NCI-H1694 (cell line): ENCODE measurements around the gene RAET1G.
"Not testable (repeated sequence)": the region's sequence is repeated elsewhere in the genome, so short reads cannot be mapped to it uniquely, and the experiment has no call there.

Experiments
- DNase-seq: peaks from one replicate; lab custom pipeline; 2025; lab: John Stamatoyannopoulos, UW

RAET1G gene

DNA sequence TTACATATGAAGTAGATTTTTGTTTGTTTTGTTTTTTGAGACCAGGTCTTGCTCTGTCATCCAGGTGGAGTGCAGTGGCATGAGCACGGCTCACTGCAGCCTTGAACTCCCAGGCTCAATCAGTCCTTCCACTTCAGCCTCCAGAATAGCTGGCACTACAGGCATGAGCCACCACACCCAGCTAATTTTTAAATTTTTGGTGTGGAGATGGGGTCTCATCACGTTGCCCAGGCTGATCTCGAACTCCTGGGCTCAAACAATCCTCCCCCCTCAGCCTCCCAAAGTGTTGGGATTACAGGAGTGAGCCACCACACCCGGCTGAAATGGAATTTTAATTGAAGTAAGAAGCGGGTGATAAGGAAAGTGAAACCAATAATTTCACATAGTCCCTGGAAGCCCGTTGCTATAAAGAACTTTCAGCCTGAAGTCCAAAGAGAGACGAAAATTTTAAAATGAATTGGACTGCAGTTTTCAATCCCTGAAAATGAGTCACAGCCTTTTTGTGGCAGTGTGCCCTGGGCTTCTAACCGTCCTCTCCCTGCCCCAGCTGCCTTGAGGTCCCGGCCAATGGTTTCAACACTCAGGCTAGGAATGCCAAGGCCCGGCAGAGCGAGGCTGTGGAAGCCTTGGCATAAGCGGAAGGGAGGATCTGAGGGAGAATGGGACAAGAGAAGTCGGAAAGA lies 25.8 kb downstream of the RAET1G start:
- DNase-seq, result no peak

DNA sequence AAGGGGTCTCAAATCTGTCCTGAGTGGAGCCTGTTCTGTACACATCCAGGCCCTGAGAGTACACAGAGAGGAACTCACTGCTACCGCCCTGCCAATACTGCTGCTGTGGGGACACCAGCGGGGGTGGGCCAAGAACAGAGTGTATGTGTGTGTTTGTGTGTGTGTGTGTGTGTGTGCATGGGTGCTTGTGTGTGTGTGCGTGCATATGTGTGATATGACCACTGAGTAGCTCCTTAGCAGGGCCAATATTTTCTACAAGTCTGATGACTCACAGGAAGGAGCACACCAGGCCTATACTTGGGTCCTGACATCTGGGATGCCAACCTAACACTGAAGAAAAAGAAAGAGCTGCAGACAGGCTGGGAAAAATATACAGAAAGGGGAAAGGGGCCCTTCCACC lies 26.4 kb downstream of the RAET1G start:
- no peak for DNase-seq

DNA sequence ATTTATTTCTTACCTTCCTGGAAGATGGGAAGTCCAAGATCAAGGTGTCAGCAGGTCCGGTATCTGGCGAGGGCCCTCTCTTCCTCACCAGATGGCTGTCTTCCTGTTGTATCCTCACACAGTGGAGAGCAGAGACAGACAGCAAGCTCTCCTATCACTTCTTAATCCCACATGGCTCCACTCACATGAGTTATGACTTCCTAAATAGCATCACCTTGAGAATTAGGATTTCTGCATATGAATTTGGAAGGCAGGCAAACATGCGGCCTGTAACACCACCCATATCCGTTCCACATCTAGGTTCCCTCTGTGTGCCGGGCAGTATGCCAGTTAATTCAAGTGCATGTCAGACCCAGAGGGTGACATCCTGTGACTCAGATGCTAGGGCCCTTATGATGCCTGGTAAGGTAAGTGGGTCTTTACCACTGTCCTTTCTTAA lies 27.1 kb downstream of the RAET1G start:
- no peak for DNase-seq

DNA sequence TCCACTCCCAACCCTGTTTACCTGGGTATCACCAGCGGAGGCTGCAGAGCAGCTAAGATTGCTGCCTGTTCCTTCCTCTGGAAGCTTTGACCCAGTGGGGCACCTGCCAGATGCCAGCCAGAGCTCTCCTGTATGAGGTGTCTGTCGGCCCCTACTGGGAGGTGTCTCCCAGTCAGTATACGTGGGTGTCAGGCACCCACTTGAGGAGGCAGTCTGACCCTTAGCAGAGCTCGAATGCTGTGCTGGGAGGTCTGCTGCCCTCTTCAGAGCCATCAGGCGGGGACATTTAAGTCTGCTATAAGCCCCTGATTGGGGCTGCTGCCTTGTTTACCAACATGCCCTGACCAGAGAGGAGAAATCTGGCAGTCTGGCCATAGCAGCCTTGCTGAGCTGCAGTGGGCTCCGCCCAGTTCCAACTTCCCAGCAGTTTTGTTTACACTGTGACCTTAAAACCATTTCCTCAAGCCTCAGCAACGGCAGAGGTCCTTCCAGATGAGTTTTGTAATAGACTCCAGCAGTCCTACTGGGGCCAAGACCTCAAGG lies 27.8 kb downstream of the RAET1G start:
- DNase-seq, result no peak

DNA sequence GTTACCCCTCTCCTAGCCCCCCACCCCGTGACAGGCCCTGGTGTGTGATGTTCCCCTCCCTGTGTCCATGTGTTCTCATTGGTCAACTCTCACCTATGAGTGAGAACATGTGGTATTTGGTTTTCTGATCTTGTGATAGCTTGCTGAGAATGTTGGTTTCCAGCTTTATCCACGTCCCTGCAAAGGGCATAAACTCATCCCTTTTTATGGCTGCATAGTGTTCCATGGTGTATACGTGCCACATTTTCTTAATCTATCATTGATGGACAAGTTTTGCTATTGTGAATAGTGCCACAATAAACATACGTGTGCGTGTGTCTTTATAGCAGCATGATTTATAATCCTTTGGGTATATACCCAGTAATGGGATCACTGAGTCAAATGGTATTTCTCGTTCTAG lies 31.1 kb downstream of the RAET1G start:
- not testable (repeated sequence) for DNase-seq

DNA sequence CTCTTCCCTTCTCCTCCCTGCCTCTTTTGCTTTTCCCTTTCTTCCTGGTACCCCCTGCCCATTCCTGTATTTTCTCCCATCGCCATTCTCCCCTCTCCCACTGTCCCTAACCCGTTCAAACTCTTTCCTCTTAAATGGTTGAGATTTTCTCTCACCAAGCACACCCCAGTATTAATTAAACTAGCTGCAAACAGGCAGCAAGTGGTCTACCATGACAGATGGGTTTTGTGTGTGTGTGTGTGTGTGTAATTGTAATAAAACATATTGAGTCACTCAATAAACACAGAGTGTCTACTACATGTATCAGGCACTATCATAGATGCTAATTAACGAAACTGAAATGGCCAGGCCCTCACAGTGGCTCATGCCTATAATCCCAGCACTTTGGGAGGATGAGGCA lies 31.7 kb downstream of the RAET1G start:
- no peak for DNase-seq

DNA sequence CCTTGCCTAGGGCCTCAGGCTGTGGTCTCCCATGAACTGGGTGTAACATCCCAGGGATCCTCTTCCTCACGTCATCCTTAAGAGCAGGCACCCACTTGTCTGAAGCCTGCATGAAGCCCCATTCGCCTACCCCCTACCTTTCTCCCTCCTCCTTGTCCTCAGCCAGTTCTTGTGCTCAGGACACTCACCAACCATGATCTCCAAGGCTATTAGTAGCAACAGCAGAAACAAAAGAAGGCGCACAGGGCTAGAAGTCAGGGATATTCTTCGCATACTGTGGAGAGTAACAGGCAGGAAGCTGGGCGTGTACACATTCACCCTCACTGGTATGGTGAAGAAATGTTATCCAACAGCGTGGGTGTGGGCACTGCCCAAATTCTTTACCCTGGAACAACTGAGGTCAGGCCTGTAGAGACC lies 32.3 kb downstream of the RAET1G start:
- DNase-seq, result no peak

DNA sequence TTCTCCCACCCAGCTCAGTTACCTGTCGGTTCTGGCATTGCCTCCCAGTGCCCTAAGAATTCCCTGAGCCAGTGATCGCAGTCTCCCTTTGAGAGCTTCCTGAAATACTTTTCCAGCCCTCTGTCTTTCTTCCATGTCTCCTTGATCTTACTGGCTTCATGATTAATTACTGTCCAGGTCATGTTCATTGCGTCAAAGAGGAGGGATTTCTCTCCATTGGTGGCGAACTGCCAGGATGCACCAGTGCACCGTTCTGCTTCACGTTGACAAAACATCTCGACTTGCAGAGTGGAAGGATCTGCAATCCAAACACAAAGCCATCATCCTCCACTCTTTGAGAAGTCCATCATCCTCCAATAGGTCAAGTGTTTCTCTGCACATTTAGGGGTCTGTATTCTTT lies 33.6 kb downstream of the RAET1G start:
- DNase-seq, result no peak

DNA sequence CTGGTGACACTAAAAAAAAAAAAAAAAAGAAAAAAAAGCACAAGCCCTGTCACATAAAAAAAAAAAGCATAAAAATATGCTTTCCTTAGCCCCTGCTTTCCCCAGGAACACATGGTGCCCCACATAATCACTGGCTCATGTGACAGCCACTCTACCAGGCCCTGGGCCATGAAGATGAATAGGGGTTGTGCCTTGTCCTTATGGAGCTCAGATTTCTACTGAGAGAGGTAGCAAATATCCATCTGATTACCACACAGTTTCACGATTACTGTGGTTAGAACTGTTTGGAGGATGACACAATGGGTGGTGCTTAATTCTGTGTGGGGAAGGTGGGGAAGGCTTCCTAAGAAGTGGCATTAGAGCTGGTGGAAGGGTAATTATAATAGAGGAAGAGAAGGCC lies 34.3 kb downstream of the RAET1G start:
- DNase-seq, result no peak

DNA sequence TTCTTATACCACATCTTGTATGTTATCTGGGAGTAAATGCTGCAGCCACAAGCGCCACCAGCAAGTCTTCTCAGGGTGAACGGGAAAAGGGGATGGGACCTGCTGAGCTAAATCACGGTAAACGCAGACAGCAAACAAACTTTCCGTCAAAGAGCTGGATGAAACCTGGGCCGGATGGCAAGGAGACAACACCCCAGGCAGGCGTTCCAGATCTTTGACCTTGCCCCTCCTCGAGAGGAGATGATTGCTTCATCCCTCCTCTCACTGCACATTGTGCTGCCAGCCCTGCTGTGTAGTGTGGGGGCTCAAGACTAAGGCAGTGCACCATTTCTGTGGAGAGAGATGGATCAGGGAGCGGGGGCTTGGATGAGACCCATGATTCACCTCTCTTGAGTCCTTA lies 34.8 kb downstream of the RAET1G start:
- DNase-seq, result no peak

DNA sequence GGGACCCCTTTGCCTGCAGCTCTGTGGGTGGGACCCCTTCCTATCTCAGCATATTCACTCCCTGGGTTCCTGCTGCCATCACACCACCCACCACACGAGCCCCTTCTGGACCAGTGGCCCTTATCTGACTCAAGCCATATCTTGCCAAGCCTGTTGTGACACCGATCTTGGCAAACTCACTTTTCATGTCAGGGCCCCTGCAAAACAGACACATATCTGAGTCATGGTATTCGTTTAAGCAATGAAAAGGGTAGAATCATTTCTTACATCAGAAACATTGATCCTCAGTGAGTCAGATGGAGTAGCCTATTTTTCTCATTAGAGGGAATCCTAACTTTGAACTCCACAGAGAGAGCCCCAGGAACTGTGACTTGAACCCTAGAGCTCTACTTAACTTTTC lies 35.6 kb downstream of the RAET1G start:
- DNase-seq, result no peak

DNA sequence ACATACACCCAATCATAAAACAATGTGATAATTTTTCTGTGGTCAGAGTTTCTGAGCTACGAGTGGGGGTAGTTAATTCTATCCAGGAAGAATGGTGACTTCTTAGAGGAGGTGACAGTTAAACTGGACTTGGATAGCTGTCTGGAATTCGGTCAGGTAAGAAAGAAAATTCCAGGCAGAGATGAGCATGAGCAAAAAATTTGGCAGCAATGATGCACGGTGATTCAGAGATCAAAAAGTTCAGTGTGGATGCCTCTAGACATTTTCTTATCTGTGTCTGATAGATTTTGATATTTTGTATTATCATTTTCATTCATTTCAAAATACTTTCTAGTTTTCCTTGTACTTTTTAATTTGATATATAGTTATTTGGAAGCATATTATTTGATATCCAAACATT lies 37.0 kb downstream of the RAET1G start:
- no peak for DNase-seq

DNA sequence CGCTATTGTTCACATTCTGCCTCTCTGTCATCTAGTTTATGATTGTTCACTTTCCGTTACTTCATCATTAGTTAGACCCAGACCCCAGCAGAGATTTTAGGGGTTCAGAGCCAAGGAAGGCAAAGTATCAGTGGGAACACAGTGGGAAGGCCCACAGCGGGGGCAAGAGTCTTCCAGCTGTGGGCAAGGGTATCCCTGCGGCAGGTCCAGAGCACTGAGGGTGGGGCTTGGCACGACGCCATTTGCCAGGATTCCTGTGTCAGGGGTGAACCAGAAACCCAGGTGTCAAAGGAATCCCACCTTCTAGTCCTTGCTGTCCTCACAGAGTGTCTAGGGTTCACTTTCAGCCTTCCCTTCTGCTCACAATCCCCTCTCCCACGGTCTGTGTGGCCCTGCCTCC lies 38.3 kb downstream of the RAET1G start:
- no peak for DNase-seq

DNA sequence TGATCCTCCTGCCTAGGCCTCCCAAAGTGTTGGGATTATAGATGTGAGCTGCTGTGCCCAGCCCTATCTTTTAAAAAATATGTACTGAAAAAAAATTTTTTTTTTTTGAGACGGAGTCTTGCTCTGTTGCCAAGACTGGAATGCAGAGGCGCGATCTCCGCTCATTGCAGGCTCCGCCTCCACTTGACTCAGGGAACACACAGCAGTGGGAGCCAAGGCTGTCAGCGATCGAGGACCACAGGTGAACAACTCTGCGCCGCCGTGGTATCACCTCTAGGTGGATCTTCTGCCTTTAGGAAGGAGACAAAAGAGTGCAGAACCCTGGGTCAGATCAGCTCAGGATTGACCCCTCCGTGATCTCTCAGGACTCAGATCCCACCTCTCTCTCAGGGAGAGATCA lies 38.7 kb downstream of the RAET1G start:
- DNase-seq, result no peak

DNA sequence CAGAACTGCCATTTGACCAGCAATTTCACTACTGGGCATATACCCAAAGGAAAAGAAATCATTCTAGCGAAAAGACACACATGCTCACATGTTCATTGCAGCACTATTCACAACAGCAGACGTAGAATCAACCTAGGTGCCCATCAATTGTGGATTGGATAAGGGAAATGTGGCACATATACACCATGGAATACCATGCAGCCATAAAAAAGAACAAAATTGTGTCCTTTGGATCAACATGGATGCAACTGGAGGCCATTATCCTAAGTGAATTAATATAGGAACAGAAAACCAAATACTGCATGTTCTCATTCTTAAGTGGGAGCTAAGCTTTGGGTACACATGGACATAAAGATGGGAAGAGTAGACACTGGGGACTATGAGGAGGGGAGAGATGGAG lies 41.1 kb downstream of the RAET1G start:
- DNase-seq, result no peak

DNA sequence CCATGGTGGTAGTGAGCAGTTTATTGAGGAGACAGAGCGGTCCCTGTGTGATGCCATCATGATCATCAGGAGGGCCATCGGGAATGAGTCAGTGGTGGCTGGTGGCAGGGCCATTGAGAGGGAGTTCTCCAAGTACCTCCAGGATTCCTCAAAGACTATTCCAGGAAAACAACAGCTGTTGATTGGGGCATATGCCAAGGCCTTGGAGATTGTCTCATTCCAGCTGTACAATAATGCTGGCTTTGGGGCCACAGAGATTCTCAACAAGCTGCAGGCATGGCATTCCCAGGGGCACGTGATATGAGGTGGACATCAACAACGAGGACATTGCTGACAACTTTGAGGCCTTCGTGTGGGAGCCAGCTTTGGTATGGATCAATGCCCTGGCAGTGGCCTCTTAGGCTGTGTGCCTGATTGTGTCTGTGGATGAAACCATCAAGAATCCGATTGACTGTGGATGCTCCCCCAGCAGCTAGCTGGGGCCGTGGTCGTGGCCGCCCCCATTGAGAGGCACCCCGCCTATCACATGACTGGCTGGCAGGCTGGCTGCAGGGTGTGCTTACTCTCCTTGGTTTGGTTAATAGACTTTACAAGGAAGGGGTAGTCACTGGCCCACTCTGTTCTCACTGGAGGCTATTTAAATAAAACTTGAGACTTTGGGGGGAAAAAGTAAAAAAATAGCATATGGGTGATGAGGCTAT lies 41.7 kb downstream of the RAET1G start:
- DNase-seq, result no peak

DNA sequence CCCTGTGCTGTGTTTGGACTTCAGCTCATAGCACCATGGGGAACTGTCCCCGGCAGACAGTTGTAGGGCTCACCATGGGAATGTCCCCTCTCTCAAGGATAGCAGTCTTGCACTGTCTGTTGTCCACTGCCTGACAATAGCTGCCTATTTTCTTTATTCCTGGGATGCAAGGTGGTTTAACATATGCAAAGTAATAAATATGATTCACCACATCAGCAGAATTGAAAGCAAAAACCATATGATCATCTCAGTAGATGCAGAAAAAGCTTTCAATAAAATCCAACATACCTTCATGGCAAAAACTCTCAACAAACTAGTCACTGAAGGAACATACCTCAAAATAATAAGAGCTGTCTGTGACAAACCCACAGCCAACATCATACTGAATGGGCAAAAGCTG lies 45.3 kb downstream of the RAET1G start:
- no peak for DNase-seq

DNA sequence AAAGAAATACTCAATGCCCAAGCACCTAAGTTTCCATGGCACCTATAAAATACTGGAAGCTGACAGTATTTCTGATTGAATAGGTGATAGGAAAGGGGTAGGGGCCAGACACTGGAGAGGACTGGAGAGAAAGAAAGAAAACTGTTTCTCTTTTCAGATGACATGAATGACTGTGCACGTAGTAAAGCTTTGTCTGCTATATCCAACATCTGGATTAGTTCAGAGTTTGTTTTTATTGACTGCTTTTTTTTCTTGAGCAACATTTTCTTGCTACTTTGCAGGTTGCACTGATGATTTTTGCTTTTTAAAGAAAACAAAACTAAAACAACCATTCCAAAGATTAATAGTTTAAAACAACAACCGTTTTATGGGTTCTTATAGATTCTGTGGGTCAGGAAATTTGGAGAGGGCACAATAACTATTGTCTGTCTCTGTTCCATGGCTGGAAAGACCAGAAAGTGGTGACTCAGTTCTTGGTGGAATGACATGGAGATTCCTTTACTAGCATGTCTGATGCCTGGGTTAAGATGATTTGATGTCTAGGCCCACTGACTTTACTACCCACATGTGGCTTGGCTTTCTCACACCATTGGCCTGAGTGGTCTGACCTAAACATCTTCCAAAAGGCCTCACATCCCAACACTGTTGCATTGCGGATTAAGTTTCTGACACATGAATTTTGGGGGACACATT lies 46.5 kb downstream of the RAET1G start:
- DNase-seq, result no peak

DNA sequence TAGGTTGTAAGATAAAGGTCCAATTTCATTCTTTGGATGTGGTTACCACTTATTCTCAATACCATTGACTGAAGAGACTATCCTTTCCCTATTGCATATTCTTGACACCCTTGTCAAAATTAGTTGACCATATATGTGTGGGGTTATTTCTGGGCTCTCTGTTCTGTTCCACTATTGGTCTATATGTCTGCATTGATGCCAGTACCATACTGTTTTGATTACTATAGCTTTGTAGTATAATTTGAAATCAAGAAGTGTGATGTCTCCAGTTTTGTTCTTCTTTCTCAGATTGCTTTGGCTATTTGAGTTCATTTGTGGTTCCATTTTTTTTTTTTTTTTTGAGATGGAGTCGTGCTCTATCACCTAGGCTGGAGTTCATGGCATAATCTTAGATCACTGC lies 50.7 kb downstream of the RAET1G start:
- DNase-seq, result no peak

DNA sequence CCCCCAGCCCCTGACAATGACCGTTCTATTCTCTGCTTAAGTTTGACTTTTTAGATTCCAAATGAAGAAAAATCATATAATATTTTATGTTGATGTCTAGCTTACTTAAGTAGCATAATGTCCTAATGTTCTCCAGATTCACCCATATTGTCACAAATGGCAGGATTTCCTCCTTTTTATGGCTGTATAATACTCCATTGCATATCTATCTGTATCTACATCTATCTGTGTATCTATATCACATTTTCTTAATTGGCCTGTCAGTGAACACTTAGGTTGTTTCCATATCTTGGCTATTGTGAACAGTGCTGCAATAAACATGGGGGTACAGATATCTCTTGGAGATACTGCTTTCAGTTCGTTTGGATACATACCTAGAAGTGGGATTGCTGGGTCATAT lies 51.7 kb downstream of the RAET1G start:
- no peak for DNase-seq

DNA sequence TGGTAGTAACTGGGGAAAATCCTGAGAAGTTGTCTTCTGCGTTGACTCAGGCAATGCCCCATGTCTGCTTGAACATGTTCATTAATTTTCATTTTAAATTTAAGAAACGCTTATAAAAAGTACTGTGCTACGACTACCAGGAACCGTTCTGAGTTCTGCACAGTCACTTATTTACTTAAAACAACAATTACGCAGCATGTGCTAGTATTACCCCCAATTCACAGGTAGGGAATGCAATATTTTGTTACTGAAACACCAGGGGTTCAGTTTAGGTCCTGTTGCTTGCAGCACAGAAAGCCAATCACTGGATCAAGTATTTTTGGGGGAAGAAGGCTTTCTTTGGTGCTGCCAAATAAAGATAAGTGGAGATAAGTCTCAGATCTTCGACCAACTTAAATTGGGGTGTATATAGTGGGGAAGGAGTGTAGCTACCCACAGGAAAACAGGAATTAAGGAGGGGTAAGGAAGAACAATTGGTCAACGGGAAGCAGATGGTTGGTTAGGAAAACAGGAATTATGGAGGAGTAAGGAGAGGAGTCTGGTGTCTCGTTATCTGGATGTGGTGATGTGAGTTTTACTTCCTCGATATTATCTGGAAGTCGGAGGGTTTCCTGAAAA lies 53.5 kb downstream of the RAET1G start:
- DNase-seq, result no peak

DNA sequence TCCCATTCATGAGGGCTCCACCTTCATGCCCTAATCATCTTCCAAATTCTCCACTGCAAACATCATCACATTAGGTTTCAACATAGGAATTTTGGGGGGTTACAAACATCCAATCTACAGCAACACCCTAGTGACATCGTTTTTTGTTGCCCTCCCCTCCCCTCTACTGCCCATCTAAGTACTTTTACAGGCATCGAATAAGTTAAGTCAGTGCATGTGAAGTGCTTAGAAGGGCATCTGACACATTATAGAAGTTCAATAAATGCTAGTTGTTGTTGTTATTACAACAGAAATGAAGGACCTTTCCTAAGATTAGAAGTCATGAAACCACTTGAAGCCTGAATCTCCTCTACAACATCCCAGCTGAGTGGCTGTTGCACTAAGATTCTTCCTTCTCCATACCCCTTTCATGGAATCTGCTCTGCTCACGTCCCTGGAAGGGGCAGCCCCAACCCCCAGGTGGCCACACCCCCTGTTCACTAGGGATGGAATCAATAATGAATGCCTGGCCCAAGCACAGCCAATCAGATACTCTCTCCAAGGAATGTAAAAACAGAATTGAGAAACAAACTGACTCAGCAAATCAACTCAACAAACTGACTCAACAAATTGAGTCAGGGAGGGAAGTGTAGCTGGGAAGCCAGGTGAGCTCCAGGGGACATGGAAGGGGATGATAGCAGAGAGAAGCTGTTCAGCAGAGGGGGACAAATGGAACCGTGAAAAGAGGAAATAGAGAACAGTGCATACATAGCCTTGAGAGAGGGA lies 54.9 kb downstream of the RAET1G start:
- DNase-seq, result no peak
